Measurements from ENCODE around the gene MUC20. TPM values are rescaled to one million over a fixed set of nuclear protein-coding genes. Genes with fewer than 3 reads are reported as not detected.
"Not testable (repeated sequence)": the region's sequence is repeated elsewhere in the genome, so short reads cannot be mapped to it uniquely, and the experiment has no call there.

MUC20 gene
- total RNA-seq, 2 donors from 2014 or later, result 110 to 115 TPM

- intact Hi-C loops (cut with DNase I, micrococcal nuclease); ATAC-seq: not testable (repeated sequence)
- peak in 1 of 2 donors; percentile 21 for DNase-seq
Measured at GRCh38 chr3:195691596-195692353, 29.0 kb upstream of the MUC20 start.

DNA sequence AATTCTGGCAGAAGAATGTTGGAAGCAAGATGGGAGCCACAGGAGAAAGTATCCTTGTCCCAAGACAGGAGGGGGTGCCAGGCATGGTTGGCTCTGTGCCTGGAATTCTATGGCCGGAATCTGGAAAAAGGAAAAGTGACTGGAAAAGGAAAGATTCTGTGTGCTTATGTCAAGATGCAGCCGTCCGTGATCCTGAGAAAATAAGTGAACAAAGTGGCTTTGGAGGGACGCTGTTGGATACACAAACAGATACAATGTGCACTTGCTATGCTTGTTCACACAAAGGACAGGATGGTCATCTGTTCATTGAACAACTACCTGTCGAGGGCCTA, 28.5 kb upstream of the MUC20 start:
- ATAC-seq, result peak; percentile 1
- DNase-seq, result peak in 1 of 2 donors; percentile 22
- intact Hi-C loops (cut with DNase I, micrococcal nuclease), result no loop called here

- intact Hi-C loops (cut with DNase I, micrococcal nuclease), result no loop called here
- ATAC-seq (no peak), DNase-seq (peak in 1 of 2 donors; percentile 22)
Measured at GRCh38 chr3:195692781-195693427, 27.9 kb upstream of the MUC20 start.

DNA sequence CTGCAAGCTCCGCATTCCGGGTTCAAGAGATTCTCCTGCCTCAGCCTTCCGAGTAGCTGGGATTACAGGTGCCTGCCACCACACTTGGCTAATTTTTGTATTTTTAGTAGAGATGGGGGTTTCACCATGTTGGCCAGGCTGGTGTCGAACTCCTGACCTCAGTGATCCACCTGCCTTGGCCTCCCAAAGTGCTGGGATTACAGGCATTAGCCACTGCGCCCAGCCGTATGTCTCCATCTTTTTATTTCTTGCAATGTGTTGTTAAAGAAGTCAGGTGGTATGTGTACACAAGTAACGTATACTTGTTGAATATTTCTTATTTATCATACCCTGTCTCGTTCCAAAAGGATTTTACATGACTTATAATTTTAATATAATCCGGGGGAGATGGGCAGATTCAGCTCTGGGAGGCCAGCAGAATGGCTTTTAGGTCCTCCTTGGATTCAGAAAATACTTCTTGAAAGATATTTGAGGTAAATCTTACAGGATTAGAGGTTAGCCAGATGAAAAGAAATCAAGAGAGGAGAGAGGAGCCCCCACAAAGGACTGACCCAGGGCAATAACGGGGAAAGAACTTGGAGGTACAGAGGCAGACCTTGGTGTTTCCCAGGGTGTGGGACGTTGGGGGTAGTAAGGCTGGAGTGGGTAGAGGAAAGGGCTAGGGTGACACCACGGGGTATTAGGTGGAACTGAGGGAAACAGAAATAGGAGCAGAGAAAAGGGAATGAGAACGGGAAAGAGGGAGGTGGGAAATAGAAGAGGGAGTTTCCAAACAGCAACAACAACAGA, 27.2 kb upstream of the MUC20 start:
- intact Hi-C loops (cut with DNase I, micrococcal nuclease), result no loop called here
- DNase-seq (peak in 1 of 2 donors; percentile 18), ATAC-seq (no peak)

- ATAC-seq; intact Hi-C loops (cut with DNase I, micrococcal nuclease): not testable (repeated sequence)
- peak in 1 of 2 donors; percentile 8 for DNase-seq
Measured at GRCh38 chr3:195694217-195695076, 26.3 kb upstream of the MUC20 start.

GRCh38 chr3:195696632-195697278, 24.0 kb upstream of the MUC20 start:
- DNase-seq (peak in 1 of 2 donors; percentile 23), ATAC-seq (no peak)
- intact Hi-C loops (cut with DNase I, micrococcal nuclease), result no loop called here

- ATAC-seq (peak; percentile 12), DNase-seq (peak in 1 of 2 donors; percentile 21)
Measured at GRCh38 chr3:195697582-195698324, 23.0 kb upstream of the MUC20 start.

GRCh38 chr3:195698325-195698646, 22.5 kb upstream of the MUC20 start:
- intact Hi-C loops (cut with DNase I, micrococcal nuclease), result no loop called here

More at GRCh38 chr3:195697582-195698324, 23.0 kb upstream of the MUC20 start:
- intact Hi-C loops (cut with DNase I, micrococcal nuclease), result no loop called here

DNA sequence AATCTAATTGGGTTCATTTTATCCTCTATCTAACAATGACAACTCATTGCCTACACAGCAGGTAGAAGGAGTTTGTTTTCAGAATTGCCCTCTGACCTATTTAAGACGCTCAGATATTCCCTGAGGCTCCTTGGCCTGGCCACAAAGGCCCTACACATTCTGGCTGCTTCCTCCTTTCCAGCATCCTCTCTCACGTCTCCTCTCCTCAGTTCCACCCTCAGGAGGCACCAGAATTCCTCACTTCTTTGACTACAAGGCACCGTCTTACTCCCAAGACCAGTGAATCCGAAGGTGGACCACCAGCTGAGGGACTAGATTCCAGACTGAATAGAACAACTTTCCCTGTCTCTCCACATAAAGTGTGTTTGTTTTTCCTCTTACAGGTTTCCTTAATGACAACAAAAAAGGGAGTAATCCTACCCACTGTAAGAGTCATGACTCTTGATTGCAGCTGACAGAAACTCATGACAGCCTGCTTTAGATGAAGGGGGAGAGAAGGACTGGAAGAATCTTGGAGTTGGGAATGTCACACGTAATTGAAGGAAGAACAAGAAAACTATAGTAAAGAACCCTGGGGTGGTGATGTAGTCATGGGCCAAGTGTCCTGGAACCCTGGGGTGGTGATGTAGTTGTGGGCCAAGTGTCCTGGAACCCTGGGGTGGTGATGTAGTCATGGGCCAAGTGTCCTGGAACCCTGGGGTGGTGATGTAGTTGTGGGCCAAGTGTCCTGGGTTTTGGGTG, 22.0 kb upstream of the MUC20 start:
- intact Hi-C loops (cut with DNase I, micrococcal nuclease), result no loop called here
- DNase-seq (peak in 1 of 2 donors; percentile 20), ATAC-seq (no peak)

More at GRCh38 chr3:195698325-195698646, 22.5 kb upstream of the MUC20 start:
- ATAC-seq, result no peak
- DNase-seq, result peak in 1 of 2 donors; percentile 24

DNA sequence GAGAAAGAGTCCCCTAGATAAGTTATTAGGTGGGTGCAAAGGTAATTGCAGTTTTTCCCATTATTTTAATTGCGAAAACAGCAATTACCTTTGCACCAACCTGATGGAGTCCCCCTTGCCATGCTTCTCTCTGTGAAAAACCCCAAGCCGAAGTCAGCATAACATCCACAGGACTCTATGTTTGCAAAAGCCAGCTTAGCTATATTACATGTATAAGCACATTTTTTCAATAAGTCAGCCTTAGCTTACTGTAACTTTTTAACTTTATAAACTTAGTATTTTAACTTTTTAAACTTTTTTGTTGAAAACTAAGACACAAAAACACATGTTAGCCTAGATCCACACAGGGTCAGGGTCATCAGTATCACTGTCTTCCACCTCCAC, 21.4 kb upstream of the MUC20 start:
- intact Hi-C loops (cut with DNase I, micrococcal nuclease), result no loop called here
- peak in 1 of 2 donors; percentile 8 for DNase-seq
- ATAC-seq, result no peak

- DNase-seq, result peak in 1 of 2 donors; percentile 11
Measured at GRCh38 chr3:195699860-195700259, 20.9 kb upstream of the MUC20 start.

GRCh38 chr3:195700319-195700718, 20.5 kb upstream of the MUC20 start:
- DNase-seq (peak; percentile 2 to 12), ATAC-seq (no peak)
- intact Hi-C loops (cut with DNase I, micrococcal nuclease), result no loop called here

More at GRCh38 chr3:195699860-195700259, 20.9 kb upstream of the MUC20 start:
- intact Hi-C loops (cut with DNase I, micrococcal nuclease), result no loop called here
- peak; percentile 18 for ATAC-seq

- peak in 1 of 2 donors; percentile 21 for DNase-seq
- peak; percentile 6 for ATAC-seq
Measured at GRCh38 chr3:195701042-195701915, 19.5 kb upstream of the MUC20 start.

DNA sequence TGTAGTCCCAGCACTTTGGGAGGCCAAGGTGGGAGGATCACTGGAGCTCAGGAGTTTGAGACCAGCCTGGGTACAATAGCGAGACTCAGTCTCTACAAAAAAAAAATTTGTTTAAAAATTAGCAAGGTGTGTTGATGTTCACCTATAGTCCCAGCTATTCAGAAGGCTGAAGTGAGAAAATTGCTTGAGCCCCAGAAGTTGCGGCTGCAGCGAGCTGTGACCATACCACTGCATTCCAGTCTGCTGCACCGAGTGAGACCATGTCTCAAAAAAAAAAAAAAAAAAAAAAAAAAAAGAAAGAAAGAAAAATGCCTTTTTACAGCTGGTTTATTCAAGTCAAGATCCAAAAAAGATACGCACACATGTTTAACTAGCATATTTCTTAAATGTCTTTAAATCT, 17.0 kb upstream of the MUC20 start:
- peak in 1 of 2 donors; percentile 16 for DNase-seq
- ATAC-seq, result no peak
- intact Hi-C loops (cut with DNase I, micrococcal nuclease), result no loop called here

More at GRCh38 chr3:195701042-195701915, 19.5 kb upstream of the MUC20 start:
- intact Hi-C loops (cut with DNase I, micrococcal nuclease), result no loop called here

- DNase-seq, result peak; percentile 2 to 22
- ATAC-seq, result no peak
- intact Hi-C loops (cut with DNase I, micrococcal nuclease), result no loop called here
Measured at GRCh38 chr3:195704433-195704999, 16.3 kb upstream of the MUC20 start.
